GM21619 (cell line): ENCODE measurements around the gene PALLD.

Experiments used
- ATAC-seq: cut with Tn5 transposase; IDR thresholded peaks from one replicate; pipeline ENCODE4 v1.9.1; 2021; ENCODE audit not compliant: unreplicated experiment

The PALLD gene

GRCh38 chr4:168618577-168619265 is 121.9 kb downstream of the PALLD start:
- ATAC-seq: no peak

GRCh38 chr4:168619266-168619631 is 122.4 kb downstream of the PALLD start:
- no peak for ATAC-seq

- no peak for ATAC-seq
These were observed 125.1 kb downstream of the PALLD start for GRCh38 chr4:168621806-168622589.

GRCh38 chr4:168622600-168622999 is 125.7 kb downstream of the PALLD start:
- ATAC-seq: no peak

GRCh38 chr4:168623011-168623410 is 126.2 kb downstream of the PALLD start:
- no peak for ATAC-seq

- no peak for ATAC-seq
These were observed 126.6 kb downstream of the PALLD start for GRCh38 chr4:168623484-168623883.

- no peak for ATAC-seq
These were observed 131.4 kb downstream of the PALLD start for GRCh38 chr4:168628251-168628650.

- no peak for ATAC-seq
These were observed 132.7 kb downstream of the PALLD start for GRCh38 chr4:168629566-168629965.

- no peak for ATAC-seq
These were observed 133.8 kb downstream of the PALLD start for GRCh38 chr4:168630445-168631187.

GRCh38 chr4:168631241-168632162 is 134.7 kb downstream of the PALLD start:
- ATAC-seq: no peak

GRCh38 chr4:168632301-168632725 is 135.5 kb downstream of the PALLD start:
- ATAC-seq: no peak

GRCh38 chr4:168633064-168633463 is 136.2 kb downstream of the PALLD start:
- ATAC-seq: no peak

- ATAC-seq: no peak
These were observed 136.6 kb downstream of the PALLD start for GRCh38 chr4:168633496-168633895.

- ATAC-seq: no peak
These were observed 137.5 kb downstream of the PALLD start for GRCh38 chr4:168634276-168634802.

GRCh38 chr4:168636040-168636439 is 139.2 kb downstream of the PALLD start:
- ATAC-seq: no peak

GRCh38 chr4:168636506-168637196 is 139.8 kb downstream of the PALLD start:
- ATAC-seq: no peak

GRCh38 chr4:168637872-168638756 is 141.3 kb downstream of the PALLD start:
- no peak for ATAC-seq

GRCh38 chr4:168639914-168640313 is 143.1 kb downstream of the PALLD start:
- ATAC-seq: no peak

GRCh38 chr4:168641811-168642140 is 144.9 kb downstream of the PALLD start:
- no peak for ATAC-seq
